HG02970 (cell line): ENCODE data around the gene BRD7.

Source experiments
- ATAC-seq: cut with Tn5 transposase; IDR thresholded peaks from one replicate; pipeline ENCODE4 v1.9.1; 2021; ENCODE audit warnings: mild to moderate bottlenecking, moderate library complexity, moderate number of reproducible peaks; ENCODE audit not compliant: unreplicated experiment, low FRiP score

Gene BRD7

GRCh38 chr16:50324345-50324744 lies 44.4 kb downstream of the BRD7 start:
- no peak for ATAC-seq

- no peak for ATAC-seq
Measured at GRCh38 chr16:50323335-50324011, 45.3 kb downstream of the BRD7 start.

GRCh38 chr16:50322333-50322732 lies 46.5 kb downstream of the BRD7 start:
- ATAC-seq = no peak

GRCh38 chr16:50320310-50320709 lies 48.5 kb downstream of the BRD7 start:
- ATAC-seq = no peak

GRCh38 chr16:50318796-50319578 lies 49.8 kb downstream of the BRD7 start:
- ATAC-seq = no peak

GRCh38 chr16:50316848-50317630 lies 51.7 kb downstream of the BRD7 start:
- no peak for ATAC-seq

GRCh38 chr16:50316102-50316847 lies 52.5 kb downstream of the BRD7 start:
- no peak for ATAC-seq

DNA sequence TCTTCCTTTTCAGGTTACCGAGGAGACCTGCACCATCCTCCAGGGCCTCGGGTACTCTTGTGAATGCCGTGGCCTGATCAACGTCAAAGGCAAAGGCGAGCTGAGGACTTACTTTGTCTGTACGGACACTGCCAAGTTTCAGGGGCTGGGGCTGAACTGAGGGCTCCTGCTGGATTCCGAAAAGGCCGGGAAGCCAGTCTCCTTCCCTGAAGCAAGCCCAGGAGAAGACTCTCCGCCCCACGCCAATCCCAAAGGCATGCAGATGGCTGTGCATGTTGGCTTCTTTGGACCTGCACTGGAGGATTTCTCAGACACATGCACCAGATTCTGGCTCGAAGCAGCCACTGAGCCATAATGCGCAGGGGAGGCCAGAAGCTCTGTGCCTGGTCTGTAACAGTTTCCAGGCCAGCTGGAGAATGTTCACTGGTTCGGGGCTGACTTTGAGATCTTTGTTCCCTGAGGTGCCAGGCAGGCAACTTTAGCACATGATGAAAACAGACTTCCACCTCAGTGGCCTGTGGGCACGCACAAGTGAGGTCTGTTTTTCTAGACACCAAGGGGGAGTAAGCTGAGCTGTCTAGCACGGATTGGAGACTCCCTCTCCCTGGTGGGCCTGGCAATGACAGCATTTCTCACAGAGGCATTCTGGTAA lies 53.3 kb downstream of the BRD7 start:
- no peak for ATAC-seq

GRCh38 chr16:50314665-50315064 lies 54.1 kb downstream of the BRD7 start:
- no peak for ATAC-seq

GRCh38 chr16:50313596-50314478 lies 55.0 kb downstream of the BRD7 start:
- ATAC-seq = no peak

DNA sequence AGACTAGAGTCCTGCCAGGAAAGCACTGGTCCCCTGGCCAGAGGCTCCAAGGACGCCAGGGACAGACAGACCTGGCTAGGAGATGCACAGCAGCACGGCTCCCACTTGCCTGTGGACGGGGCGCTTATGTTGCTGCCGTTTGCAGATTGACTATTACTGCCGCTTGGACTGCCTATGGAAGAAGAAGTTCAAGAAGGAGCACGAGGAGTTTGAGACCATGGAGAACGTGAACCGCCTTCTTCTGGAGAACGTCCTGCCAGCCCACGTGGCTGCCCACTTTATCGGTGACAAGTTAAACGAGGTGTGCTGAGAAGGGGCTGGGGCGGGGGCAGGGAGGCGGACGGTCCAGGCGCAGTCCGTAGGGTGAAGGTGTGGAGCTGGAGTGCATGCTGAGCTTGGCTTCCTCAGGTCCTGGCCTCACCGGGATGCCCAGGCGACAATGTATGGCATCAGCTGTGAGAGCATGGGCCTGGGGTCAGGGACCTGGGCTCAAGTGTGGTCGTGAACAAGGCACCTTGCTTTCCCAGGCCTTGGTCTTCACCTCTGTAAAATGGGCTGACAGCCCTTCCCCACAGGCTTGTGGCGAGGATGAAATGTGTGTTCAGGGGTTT lies 56.8 kb downstream of the BRD7 start:
- no peak for ATAC-seq

GRCh38 chr16:50311134-50311528 lies 57.7 kb downstream of the BRD7 start:
- ATAC-seq = no peak

- ATAC-seq = no peak
Measured at GRCh38 chr16:50310308-50311133, 58.3 kb downstream of the BRD7 start.

DNA sequence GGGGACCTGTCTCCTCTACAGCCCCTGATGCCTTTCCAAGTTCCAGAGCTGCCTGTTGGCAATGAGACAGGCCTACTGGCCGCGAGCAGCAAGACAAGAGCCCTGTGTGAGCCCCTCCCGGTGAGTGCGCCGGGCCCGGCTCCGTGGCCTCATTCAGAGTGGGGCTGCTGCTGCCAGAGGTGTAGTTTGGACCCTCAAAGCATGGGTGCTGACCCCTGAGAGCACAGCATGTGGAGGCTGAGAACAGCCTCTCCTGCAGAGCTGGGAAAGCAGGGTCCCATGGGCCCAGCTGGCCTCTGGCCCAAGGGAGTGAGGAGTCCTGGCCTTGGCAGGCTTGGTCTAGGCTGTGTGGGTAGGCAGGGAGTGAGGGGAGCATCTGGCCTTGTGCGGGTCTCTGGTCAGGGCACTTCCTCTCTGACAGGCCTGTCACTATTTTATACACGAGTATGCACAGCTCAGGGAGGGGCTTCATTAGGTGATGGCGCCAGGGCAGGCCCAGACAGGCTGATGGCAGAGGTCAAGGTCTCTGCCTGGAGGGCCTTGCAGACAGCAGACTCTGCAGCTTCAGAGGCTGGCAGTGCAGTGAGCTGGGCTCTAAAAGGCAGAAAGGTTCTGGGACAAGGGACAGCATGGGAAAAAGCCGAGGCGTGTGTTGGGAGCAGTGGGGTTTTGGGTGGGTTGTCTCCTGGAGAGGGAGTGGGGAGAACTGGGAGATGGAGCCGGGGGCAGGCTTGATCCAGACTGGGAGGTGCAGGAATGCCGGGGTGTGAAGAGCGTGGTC lies 59.1 kb downstream of the BRD7 start:
- ATAC-seq = no peak

DNA sequence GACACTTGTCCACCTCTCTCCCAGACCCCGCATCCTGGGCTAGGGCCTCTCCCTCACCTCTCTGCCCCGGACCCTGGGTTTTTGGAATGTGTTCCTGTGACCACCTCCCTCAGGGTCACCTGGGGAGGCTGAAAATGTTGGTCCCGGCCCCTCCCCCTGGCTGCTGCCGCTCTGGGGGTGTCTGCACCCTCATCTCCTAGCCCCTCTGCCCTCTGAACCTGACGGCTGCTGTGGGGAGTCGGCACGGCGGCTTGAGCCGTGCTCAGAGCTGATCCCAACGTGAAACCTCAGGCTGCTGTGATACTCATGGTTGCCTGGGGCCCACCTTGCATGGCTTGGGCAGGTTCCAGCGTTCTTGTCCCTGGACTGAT lies 59.6 kb downstream of the BRD7 start:
- no peak for ATAC-seq

- ATAC-seq = no peak
Measured at GRCh38 chr16:50308237-50308965, 60.4 kb downstream of the BRD7 start.

DNA sequence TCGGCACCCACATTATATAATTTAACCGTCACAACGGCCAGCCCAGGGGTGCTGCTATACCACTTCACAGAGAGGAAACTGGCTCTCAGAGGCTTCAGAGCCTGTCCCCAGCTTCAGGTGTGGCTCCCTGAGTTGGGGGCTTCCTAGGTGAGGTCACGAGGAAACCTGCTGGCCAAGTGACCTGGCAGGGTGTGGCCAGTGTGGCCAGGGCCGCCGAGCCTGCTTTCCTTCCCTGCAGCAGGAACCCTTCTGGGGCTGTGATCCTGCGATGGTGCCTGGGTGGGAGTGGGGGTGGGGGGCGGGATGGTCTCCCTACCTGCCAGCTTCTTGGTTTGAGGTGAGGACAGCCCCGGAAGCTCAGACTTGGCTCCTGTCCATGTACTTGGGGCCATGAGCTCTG lies 62.5 kb downstream of the BRD7 start:
- no peak for ATAC-seq
